Right lobe of liver (tissue), 6 donors: Measurements from ENCODE around the gene CTSA. TPM values are rescaled to one million over a fixed set of nuclear protein-coding genes. Genes with fewer than 3 reads are reported as not detected.

Experiments used
- ATAC-seq, 4 donors: fragments of 200-7000 bp; cut with Tn5 transposase; one replicate each; pipeline ENCODE4 v1.9.1; 2020; ENCODE audit warnings: mild to moderate bottlenecking in 4 of 4, moderate library complexity in 4 of 4
- DNase-seq, 3 donors: peaks; one replicate each; pipeline ENCODE4 v3.0.0-alpha.2; 2020
- H3K27ac ChIP-seq, 3 donors: fragments of 200-600 bp; one replicate each; pipeline ENCODE4 v1.8.0; 2022
- H3K27me3 ChIP-seq, 2 donors: fragments of 200-600 bp; one replicate each; pipeline ENCODE4 v1.8.0; 2022
- H3K36me3 ChIP-seq, 4 donors: fragments of 200-600 bp; sonication (generic) in 1 of 4; one replicate each; pipeline versions ENCODE4 v1.5.1 to v1.8.0; 2017 to 2022; ENCODE audit warnings: control low read depth in 1 of 4
- H3K4me1 ChIP-seq, 4 donors: fragments of 200-600 bp; sonication (generic) in 1 of 4; one replicate each; pipeline versions ENCODE4 v1.5.1 to v1.8.0; 2017 to 2022; ENCODE audit warnings: control low read depth in 1 of 4
- H3K4me3 ChIP-seq, 3 donors: fragments of 200-600 bp; one replicate each; pipeline ENCODE4 v1.8.0; 2022
- H3K9me3 ChIP-seq, 4 donors: fragments of 200-600 bp; sonication (generic) in 1 of 4; one replicate each; pipeline versions ENCODE4 v1.5.1 to v1.8.0; 2017 to 2022; ENCODE audit warnings: control low read depth in 1 of 4
- POLR2A ChIP-seq: fragments of 450-650 bp; IDR thresholded peaks from one replicate; pipeline ENCODE4 v1.6.1; 2017; ENCODE audit warnings: antibody characterized with exemption, mild to moderate bottlenecking
- WGBS: methylation state at CpG from one replicate; pipeline ENCODE4 v1.1.6; 2018; ENCODE audit warnings: low coverage, low lambda C conversion rate; ENCODE audit not compliant: insufficient coverage; ENCODE audit errors: missing lambda C conversion rate; 5-methylcytosine and 5-hydroxymethylcytosine counted together
- intact Hi-C, 2 donors: fragments of 100-400 bp; cut with DNase I; formaldehyde crosslinking; loops; one replicate each; pipeline versions ENCODE4 v1.11.2 to v1.14.1; 2022
- total RNA-seq, 6 experiments: library from RNA; depleted of rRNA in 2 of 6; stranded (reverse); fragments of >200 nt in 2 of 6; fragmentation: NEBNext Ultra II Directional in 3 of 6; extraction: Animal tissue kit (Norgen Biotek cat#: 25700) in 3 of 6; gene quantifications; one replicate each; pipeline versions ENCODE4 v1.1.0 to v1.2.4, GENCODE V29; 2016 to 2023
- TF ChIP-seq, protein P1 (sequence below), 4 donors: fragments of 200-600 bp in 3 of 4; fragments of 450-650 bp in 1 of 4; IDR thresholded peaks; one replicate each; pipeline versions ENCODE4 v1.5.1 to v1.8.0; 2016 to 2022; ENCODE audit warnings: antibody characterized with exemption in 4 of 4, mild to moderate bottlenecking in 2 of 4
- donor health status: DM: no; HTN: yes; CAD: no.
- donor health status: DM: no; HTN: no; CAD: no.
- donor health status: DM: no; HTN: no; CAD: no.
- donor health status: DM: no; HTN: yes; CAD: no.
- donor health status: DM: no; HTN: yes; CAD: no.

Gene CTSA
- total RNA-seq, 6 experiments from 2014 or later = 54.4 to 194 (median 134) TPM

DNA sequence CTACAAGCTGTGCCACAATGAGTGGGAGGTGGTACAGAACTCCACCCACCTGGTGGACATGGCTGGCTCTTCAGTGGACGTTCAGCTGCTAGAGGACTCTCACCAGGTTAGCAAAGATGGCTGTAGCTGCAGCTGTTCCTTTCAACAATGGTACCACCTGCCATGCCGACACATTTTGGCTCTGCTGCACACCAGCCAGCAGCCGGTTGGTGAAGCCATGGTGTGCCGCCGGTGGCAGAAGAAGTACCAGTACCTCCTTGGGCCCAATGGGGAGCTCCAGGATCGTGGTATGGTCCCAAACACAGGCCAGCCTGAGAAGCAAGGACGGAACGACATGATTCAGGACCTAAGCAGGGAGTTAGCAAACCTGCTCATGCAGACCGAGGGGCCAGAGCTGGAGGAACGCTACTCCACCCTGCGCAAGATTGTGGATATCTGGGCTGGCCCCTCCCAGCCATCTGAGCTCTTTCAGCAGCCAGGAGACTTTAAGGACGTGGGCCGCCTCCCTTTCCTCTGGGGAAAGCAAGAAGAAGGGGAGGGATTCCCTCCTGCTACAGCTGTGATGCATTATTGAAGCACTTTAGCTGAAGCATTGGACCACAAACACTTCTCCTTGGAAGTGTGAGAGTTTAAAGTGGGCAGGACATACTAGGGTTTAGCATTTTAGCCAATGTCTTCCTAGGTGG, 12.9 kb upstream of the CTSA start:
- intact Hi-C loops = no loop called here
- DNase-seq (no peak), ATAC-seq (no peak)
- peaks cover 0 to 18% (median 0%) of the 10 kb centered on the region in 4 donors for H3K36me3 ChIP-seq
- TF ChIP-seq, protein P1, sequence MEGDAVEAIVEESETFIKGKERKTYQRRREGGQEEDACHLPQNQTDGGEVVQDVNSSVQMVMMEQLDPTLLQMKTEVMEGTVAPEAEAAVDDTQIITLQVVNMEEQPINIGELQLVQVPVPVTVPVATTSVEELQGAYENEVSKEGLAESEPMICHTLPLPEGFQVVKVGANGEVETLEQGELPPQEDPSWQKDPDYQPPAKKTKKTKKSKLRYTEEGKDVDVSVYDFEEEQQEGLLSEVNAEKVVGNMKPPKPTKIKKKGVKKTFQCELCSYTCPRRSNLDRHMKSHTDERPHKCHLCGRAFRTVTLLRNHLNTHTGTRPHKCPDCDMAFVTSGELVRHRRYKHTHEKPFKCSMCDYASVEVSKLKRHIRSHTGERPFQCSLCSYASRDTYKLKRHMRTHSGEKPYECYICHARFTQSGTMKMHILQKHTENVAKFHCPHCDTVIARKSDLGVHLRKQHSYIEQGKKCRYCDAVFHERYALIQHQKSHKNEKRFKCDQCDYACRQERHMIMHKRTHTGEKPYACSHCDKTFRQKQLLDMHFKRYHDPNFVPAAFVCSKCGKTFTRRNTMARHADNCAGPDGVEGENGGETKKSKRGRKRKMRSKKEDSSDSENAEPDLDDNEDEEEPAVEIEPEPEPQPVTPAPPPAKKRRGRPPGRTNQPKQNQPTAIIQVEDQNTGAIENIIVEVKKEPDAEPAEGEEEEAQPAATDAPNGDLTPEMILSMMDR (IDR thresholded peaks at IDR 0.05) = no peak
- TF ChIP-seq POLR2A = no peak
- H3K27ac ChIP-seq = no peak overlapping the region
- no CpG with 5 or more reads among the region's 13 CpGs for WGBS
- no peaks in the 10 kb centered on the region for H3K9me3 ChIP-seq
- H3K4me1 ChIP-seq = peaks cover 0 to 12% (median 4%) of the 10 kb centered on the region in 4 donors
- no peaks in the 10 kb centered on the region for H3K27me3 ChIP-seq
- H3K4me3 ChIP-seq = no peak overlapping the region

- Histone ChIP-seq H3K27ac (peak within 1 kb of the TSS; percentile 16 to 68 (median 64)), H3K27me3 (no peaks in the 10 kb centered on the region), H3K4me3 (peak within 1 kb of the TSS; percentile 51 to 68 (median 68)), H3K4me1 (peaks cover 0 to 12% (median 4%) of the 10 kb centered on the region in 4 donors), H3K9me3 (no peaks in the 10 kb centered on the region), H3K36me3 (peaks cover 0 to 23% (median 0%) of the 10 kb centered on the region in 4 donors)
- WGBS = 1% methylated on average over 21 of the region's 23 CpGs
- intact Hi-C loops = loop anchor here in 1 of 2 donors (10.0 kb wide), 1 partner anchor 84 kb away; no protein-coding TSS in a partner anchor
- ATAC-seq (peak; percentile 98 to 100 (median 99)), DNase-seq (peak; percentile 98 to 99 (median 99))
- TF ChIP-seq, protein P1 (IDR thresholded peaks at IDR 0.05) = no peak
- peak; percentile 53 for TF ChIP-seq POLR2A
Measured at GRCh38 chr20:45880988-45881788, 9.9 kb upstream of the CTSA start, which contains the start of gene ZSWIM1. Gene ZSWIM1 (plus strand): TSS chr20:45881227. CDS start chr20:45882593, 1,366 bp downstream.

DNA sequence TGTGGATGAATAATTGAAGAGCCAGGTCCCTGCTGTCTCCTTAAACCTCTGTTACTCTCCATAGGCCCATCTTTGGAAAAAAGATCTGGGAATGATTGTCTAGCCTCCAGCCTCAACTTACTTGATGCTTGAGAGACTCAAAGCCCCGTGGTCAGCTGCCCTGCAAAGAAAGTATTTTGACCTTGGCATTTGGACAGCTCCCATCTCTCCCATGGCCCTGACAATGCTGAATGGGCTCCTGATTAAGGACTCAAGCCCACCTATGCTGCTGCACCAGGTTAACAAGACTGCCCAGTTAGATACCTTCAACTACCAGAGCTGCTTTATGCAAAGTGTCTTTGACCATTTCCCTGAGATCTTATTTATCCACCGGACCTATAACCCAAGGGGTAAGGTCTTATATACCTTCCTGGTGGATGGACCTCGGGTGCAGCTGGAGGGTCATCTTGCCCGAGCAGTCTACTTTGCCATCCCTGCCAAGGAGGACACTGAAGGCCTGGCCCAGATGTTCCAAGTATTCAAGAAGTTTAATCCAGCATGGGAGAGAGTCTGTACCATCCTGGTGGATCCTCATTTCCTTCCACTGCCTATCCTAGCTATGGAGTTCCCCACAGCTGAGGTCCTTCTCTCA, 8.6 kb upstream of the CTSA start:
- DNase-seq (no peak), ATAC-seq (no peak)
- Histone ChIP-seq H3K36me3 (peaks cover 0 to 24% (median 0%) of the 10 kb centered on the region in 4 donors), H3K9me3 (no peaks in the 10 kb centered on the region), H3K27ac (no peak overlapping the region), H3K4me1 (peaks cover 0 to 12% (median 4%) of the 10 kb centered on the region in 4 donors), H3K27me3 (no peaks in the 10 kb centered on the region), H3K4me3 (no peak overlapping the region)
- TF ChIP-seq POLR2A = no peak
- TF ChIP-seq, protein P1 (IDR thresholded peaks at IDR 0.05) = no peak
- intact Hi-C loops = loop anchor here in 1 of 2 donors (10.0 kb wide), 1 partner anchor 82 kb away; no protein-coding TSS in a partner anchor
- WGBS = 84% methylated on average over 4 of the region's 4 CpGs

DNA sequence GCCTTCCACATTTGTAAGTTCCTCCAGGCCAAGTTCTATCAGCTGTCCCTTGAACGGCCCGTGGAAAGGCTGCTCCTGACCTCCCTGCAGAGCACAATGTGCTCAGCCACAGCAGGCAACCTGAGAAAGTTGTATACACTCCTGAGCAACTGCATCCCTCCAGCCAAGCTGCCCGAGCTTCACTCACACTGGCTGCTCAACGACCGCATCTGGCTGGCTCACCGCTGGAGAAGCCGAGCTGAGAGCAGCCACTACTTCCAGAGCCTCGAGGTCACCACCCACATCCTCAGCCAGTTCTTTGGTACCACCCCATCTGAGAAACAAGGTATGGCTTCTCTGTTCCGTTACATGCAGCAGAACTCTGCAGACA, 8.1 kb upstream of the CTSA start:
- H3K4me3 ChIP-seq = no peak overlapping the region
- no peaks in the 10 kb centered on the region for H3K9me3 ChIP-seq
- intact Hi-C loops = loop anchor here in 1 of 2 donors (10.0 kb wide), 1 partner anchor 82 kb away; no protein-coding TSS in a partner anchor
- peaks cover 0 to 19% (median 0%) of the 10 kb centered on the region in 4 donors for H3K36me3 ChIP-seq
- H3K4me1 ChIP-seq = peaks cover 0 to 12% (median 4%) of the 10 kb centered on the region in 4 donors
- TF ChIP-seq, protein P1 (IDR thresholded peaks at IDR 0.05) = no peak
- no peak for TF ChIP-seq POLR2A
- no peak overlapping the region for H3K27ac ChIP-seq
- H3K27me3 ChIP-seq = no peaks in the 10 kb centered on the region
- no peak for DNase-seq
- ATAC-seq = no peak
- WGBS = 20% methylated on average over 2 of the region's 9 CpGs
